Keratinocyte (primary cell): ENCODE data around the gene BLTP1. TPM values are rescaled to one million over a fixed set of nuclear protein-coding genes. Genes with fewer than 3 reads are reported as not detected.

Source experiments
- DNase-seq: peaks from one replicate; pipeline ENCODE4 v3.0.0-alpha.2; 2011; ENCODE audit warnings: low read depth, missing footprints, low spot score
- FAIRE-seq: peaks from 2 replicates; lab custom pipeline; 2011; peaks lifted over from hg19 to GRCh38; lab: Jason Lieb, UNC
- H2AFZ ChIP-seq: 2 replicates; pipeline ENCODE4 v1.6.0; 2012; ENCODE audit warnings: low read length, control low read depth, inconsistent platforms; ENCODE audit not compliant: control insufficient read depth
- H3K27ac ChIP-seq: 2 replicates; pipeline ENCODE4 v1.5.1; 2011; ENCODE audit warnings: low read length; ENCODE audit not compliant: control insufficient read depth, insufficient read depth
- H3K27me3 ChIP-seq: 3 replicates; pipeline ENCODE4 v1.6.0; 2011; ENCODE audit warnings: low read length; ENCODE audit not compliant: control insufficient read depth, insufficient read depth; ENCODE audit errors: extremely low read depth
- H3K36me3 ChIP-seq, 2 experiments: 2 replicates in 1 of 2; 3 replicates in 1 of 2; pipeline ENCODE4 v1.5.1; 2011; ENCODE audit warnings: low read length in 2 of 2, mild to moderate bottlenecking in 1 of 2; ENCODE audit not compliant: control insufficient read depth in 2 of 2, insufficient read depth in 2 of 2; ENCODE audit errors: extremely low read depth in 1 of 2
- H3K4me1 ChIP-seq: 3 replicates; pipeline ENCODE4 v1.5.1; 2011; ENCODE audit warnings: low read length; ENCODE audit not compliant: control insufficient read depth, insufficient read depth; ENCODE audit errors: extremely low read depth
- H3K4me2 ChIP-seq: 3 replicates; pipeline ENCODE4 v1.6.0; 2011; ENCODE audit warnings: low read depth, low read length; ENCODE audit not compliant: control insufficient read depth, insufficient read depth; ENCODE audit errors: extremely low read depth
- H3K4me3 ChIP-seq, 3 experiments: fragments of 200-600 bp in 1 of 3; sonication (generic) in 1 of 3; 2 replicates in 2 of 3; 3 replicates in 1 of 3; pipeline ENCODE4 v1.5.1; 2011 to 2016; ENCODE audit warnings: low read length in 3 of 3, mild to moderate bottlenecking in 3 of 3, control low read depth in 2 of 3, inconsistent platforms in 1 of 3, low read depth in 1 of 3, mixed read lengths in 1 of 3, mixed run types in 1 of 3, moderate library complexity in 1 of 3; ENCODE audit not compliant: control insufficient read depth in 2 of 3, insufficient read depth in 2 of 3; ENCODE audit errors: extremely low read depth in 1 of 3
- H3K79me2 ChIP-seq: 2 replicates; pipeline ENCODE4 v1.6.0; 2012; ENCODE audit warnings: low read length; ENCODE audit not compliant: control insufficient read depth, insufficient read depth
- H3K9ac ChIP-seq: 3 replicates; pipeline ENCODE4 v1.6.0; 2011; ENCODE audit warnings: low read length; ENCODE audit not compliant: control insufficient read depth, insufficient read depth; ENCODE audit errors: extremely low read depth
- H3K9me1 ChIP-seq: 3 replicates; pipeline ENCODE4 v1.6.0; 2011; ENCODE audit warnings: low read length; ENCODE audit not compliant: control insufficient read depth, insufficient read depth; ENCODE audit errors: extremely low read depth
- H3K9me3 ChIP-seq: 2 replicates; pipeline ENCODE4 v1.5.1; 2012; ENCODE audit warnings: low read depth, low read length; ENCODE audit not compliant: control insufficient read depth
- H4K20me1 ChIP-seq: 3 replicates; pipeline ENCODE4 v1.6.0; 2011; ENCODE audit warnings: low read length; ENCODE audit not compliant: control insufficient read depth, insufficient read depth; ENCODE audit errors: extremely low read depth
- CTCF ChIP-seq, 3 experiments: IDR thresholded peaks in 1 of 3; conservative IDR thresholded peaks in 1 of 3; optimal IDR thresholded peaks in 1 of 3; 2 replicates in 2 of 3; 3 replicates in 1 of 3; pipeline versions ENCODE3 to v1.5.1; 2011; ENCODE audit warnings: low read length in 3 of 3, mild to moderate bottlenecking in 3 of 3, moderate library complexity in 2 of 3, control low read depth in 1 of 3, inconsistent platforms in 1 of 3; ENCODE audit not compliant: insufficient read depth in 2 of 3; ENCODE audit errors: extremely low read depth in 1 of 3
- EZH2 ChIP-seq: IDR thresholded peaks from one replicate; pipeline ENCODE4 v1.6.1; 2012; ENCODE audit warnings: inconsistent platforms, mild to moderate bottlenecking, low read length, moderate library complexity
- dilution Hi-C: fragments of 300-500 bp; cut with MboI; formaldehyde crosslinking; loops from one replicate; pipeline ENCODE4 v1.7.0; 2020; ENCODE audit warnings: low sequenced_read_pairs; ENCODE audit not compliant: extremely low pct_ligation_motif_present
- polyA plus RNA-seq, 5 experiments: library from polyadenylated mRNA; depleted of rRNA in 3 of 5; stranded (reverse) in 3 of 5; stranded (forward) in 1 of 5; unstranded in 1 of 5; fragments of >200 nt; gene quantifications; 1 replicate in 1 of 5; 2 replicates in 3 of 5; 3 replicates in 1 of 5; pipeline versions ENCODE4 v1.2.1 to v1.2.3, GENCODE V29; 2011 to 2012; ENCODE audit warnings: missing spikeins in 2 of 5, low read depth in 1 of 5, low replicate concordance in 1 of 5

Gene BLTP1
- polyA plus RNA-seq, 1 donor (not counting 4 experiments of a cell fraction or from before 2014, with no cell fraction given) = 28.9 TPM

DNA sequence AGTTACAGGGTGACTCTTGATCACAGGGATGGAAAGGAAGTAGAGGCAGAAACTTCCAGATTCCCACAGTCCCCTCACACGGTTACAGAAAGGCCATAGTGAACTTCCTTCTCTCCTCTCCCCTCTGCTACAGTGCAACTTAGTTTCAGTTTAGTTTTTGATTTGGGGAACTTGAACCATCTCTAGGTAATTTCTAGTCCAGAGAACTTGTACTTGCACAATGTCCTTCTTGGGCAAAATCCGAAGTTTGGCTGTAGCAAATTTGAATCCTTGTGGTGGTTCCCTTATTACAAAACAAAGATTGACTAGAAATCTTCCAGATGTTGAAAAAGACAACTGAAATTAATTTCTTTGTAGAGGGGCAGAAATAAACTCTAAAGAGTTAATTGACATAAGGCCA lies 1.2 kb upstream of the BLTP1 start:
- Histone ChIP-seq H3K4me1 (peaks cover 5% of the 10 kb centered on the region), H3K9ac (no peak overlapping the region), H3K79me2 (peaks cover 13% of the 10 kb centered on the region), H3K4me2 (peak overlapping the region; percentile 87), H3K27ac (no peak overlapping the region), H2AFZ (peak overlapping the region; percentile 100), H4K20me1 (no peaks in the 10 kb centered on the region), H3K9me3 (no peaks in the 10 kb centered on the region), H3K27me3 (no peaks in the 10 kb centered on the region), H3K9me1 (no peaks in the 10 kb centered on the region), H3K36me3 (peaks cover 0 to 3% of the 10 kb centered on the region in 2 experiments), H3K4me3 (no peak overlapping the region)
- dilution Hi-C loops = no loop called here
- FAIRE-seq (no peak), DNase-seq (no peak)
- TF ChIP-seq CTCF (optimal IDR thresholded peaks at IDR 0.05 in 1 of 3, IDR thresholded peaks at IDR 0.05 in 1 of 3, conservative IDR thresholded peaks at IDR 0.05 in 1 of 3; ENCODE audit: extremely low read depth in 1 of 3, insufficient read depth in 2 of 3, low read length in 3 of 3) (no peak), EZH2 (no peak)

DNA sequence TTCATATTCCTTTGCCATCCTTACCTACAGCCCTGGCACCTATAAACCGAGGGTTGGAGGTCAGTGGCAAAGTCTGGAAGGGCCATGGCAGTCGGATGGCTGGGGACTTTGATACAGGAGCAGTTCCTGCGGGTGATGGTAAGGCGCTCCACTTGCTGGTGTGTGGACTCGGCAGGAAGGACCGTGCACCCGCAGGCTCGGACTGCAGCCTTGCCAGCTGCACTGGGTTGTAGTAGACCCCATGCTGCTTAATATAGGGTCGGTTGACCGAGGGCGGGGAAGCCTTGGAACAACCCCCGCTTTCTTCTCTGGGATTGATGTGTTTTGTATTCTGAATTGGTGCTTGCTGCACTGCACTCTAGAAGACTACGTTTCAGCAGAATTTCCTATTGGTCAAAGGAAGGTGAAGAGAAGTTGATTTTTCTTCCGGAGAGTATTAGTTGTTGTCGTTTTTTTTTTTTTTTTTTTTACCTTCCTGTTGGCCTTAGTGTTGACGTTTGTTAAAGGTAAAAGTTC lies 638 bp downstream of the BLTP1 start:
- TF ChIP-seq EZH2 (no peak), CTCF (optimal IDR thresholded peaks at IDR 0.05 in 1 of 3, IDR thresholded peaks at IDR 0.05 in 1 of 3, conservative IDR thresholded peaks at IDR 0.05 in 1 of 3; ENCODE audit: extremely low read depth in 1 of 3, insufficient read depth in 2 of 3, low read length in 3 of 3) (no peak)
- FAIRE-seq (no peak), DNase-seq (no peak)
- Histone ChIP-seq H2AFZ (peak overlapping the region; percentile 100), H3K9me3 (no peaks in the 10 kb centered on the region), H3K4me2 (peak overlapping the region; percentile 87), H3K79me2 (peaks cover 15% of the 10 kb centered on the region), H3K4me1 (peaks cover 5% of the 10 kb centered on the region), H3K36me3 (peaks cover 0 to 3% of the 10 kb centered on the region in 2 experiments), H3K27ac (peak overlapping the region; percentile 83), H4K20me1 (no peaks in the 10 kb centered on the region), H3K9ac (peak overlapping the region; percentile 82), H3K9me1 (no peaks in the 10 kb centered on the region), H3K27me3 (no peaks in the 10 kb centered on the region), H3K4me3 (peak overlapping the region; percentile 85 to 95 (median 87))
- dilution Hi-C loops = no loop called here
